ENCODE results near the gene PCDHA7.
"Not testable (repeated sequence)": the region's sequence is repeated elsewhere in the genome, so short reads cannot be mapped to it uniquely, and the experiment has no call there.

The PCDHA7 gene

DNA sequence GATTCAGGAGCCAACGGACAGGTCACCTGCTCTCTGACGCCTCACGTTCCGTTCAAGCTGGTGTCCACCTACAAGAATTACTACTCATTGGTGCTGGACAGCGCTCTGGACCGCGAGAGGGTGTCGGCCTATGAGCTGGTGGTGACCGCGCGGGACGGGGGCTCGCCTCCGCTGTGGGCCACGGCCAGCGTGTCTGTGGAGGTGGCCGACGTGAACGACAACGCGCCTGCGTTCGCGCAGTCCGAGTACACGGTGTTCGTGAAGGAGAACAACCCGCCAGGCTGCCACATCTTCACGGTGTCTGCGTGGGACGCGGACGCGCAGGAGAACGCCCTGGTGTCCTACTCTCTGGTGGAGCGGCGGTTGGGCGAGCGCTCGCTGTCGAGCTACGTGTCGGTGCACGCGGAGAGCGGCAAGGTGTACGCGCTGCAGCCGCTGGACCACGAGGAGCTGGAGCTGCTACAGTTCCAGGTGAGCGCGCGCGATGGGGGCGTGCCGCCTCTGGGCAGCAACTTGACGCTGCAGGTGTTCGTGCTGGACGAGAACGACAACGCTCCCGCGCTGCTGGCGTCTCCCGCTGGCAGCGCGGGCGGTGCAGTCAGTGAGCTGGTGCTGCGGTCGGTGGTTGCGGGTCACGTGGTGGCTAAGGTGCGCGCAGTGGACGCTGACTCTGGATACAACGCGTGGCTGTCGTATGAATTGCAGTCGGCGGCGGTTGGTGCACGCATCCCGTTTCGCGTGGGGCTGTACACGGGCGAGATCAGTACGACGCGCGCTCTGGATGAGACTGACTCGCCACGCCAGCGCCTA, 23.3 kb downstream of the PCDHA7 start:
- DNase-seq (ENCODE audit: low read depth in 2 of 2): no peak

- no peak for DNase-seq (ENCODE audit: low read depth in 2 of 2)
Measured at GRCh38 chr5:140857987-140858240, 23.8 kb downstream of the PCDHA7 start.

DNA sequence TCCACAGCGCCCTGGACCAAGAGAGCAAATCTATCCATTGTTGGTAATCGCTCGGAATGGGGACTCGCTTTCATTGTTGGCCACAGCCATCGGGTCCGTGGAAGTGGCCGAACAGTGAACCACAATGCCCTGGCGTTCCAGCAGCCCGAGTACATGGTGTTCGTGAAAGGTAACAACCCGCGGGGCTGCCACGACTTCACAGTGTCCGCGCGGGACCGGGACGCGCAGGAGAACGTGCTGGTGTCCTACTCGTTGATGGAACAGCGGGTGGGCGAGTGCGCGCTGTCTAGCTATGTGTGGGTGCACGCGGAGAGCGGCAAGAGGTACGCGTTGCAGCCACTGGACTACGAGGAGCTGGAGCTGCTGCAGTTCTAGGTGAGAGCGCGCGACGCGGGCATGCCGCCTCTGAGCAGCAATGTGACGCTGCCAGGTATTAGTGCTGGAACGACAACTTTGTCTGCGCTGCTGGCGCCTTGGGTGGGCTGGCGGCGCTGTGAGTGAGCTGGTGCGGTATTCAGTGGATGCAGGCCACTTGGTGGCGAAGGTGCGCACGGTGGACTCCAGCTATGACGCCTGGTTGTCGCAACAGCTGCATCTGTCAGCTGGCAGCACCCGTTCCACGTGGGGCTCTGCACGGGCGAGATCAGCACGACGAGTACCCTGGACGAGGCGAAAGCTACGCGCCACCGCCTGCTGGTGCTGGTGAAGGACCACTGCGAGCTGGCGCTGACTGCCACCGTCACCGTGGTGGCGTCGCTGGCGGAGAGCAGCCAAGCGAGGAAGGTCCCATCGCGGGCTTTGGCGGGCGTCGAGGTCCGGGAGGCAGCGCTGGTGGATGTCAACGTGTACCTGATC, 28.6 kb downstream of the PCDHA7 start:
- no peak for DNase-seq (ENCODE audit: low read depth in 2 of 2)

GRCh38 chr5:140868721-140869554, 34.9 kb downstream of the PCDHA7 start, which contains the start of gene PCDHA11:
PCDHA11 (plus strand) TSS chr5:140868957; CDS start chr5:140869104, 147 bp downstream.
- DNase-seq (ENCODE audit: low read depth in 2 of 2): no peak

- no peak for DNase-seq (ENCODE audit: low read depth in 2 of 2)
Measured at GRCh38 chr5:140869555-140869886, 35.5 kb downstream of the PCDHA7 start.

- no peak for DNase-seq (ENCODE audit: low read depth in 2 of 2)
Measured at GRCh38 chr5:140870221-140871201, 36.4 kb downstream of the PCDHA7 start.

- DNase-seq (ENCODE audit: low read depth in 2 of 2): no peak
Measured at GRCh38 chr5:140875085-140876065, 41.3 kb downstream of the PCDHA7 start, which contains the start of gene PCDHA12. PCDHA12 (plus strand) TSS chr5:140875308; CDS start chr5:140875473, 165 bp downstream.

GRCh38 chr5:140876541-140877261, 42.6 kb downstream of the PCDHA7 start:
- not testable (repeated sequence) for DNase-seq (ENCODE audit: low read depth in 2 of 2)

DNA sequence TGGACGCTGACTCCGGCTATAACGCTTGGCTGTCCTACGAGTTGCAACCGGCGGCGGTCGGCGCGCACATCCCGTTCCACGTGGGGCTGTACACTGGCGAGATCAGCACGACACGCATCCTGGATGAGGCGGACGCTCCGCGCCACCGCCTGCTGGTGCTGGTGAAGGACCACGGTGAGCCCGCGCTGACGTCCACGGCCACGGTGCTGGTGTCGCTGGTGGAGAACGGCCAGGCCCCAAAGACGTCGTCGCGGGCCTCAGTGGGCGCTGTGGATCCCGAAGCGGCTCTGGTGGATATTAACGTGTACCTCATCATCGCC, 43.2 kb downstream of the PCDHA7 start:
- no peak for DNase-seq (ENCODE audit: low read depth in 2 of 2)

GRCh38 chr5:140881889-140882590, 48.0 kb downstream of the PCDHA7 start, which contains the start of gene PCDHA13:
PCDHA13 (plus strand) TSS chr5:140882124; CDS start chr5:140882269, 145 bp downstream.
- DNase-seq (ENCODE audit: low read depth in 2 of 2): no peak

DNA sequence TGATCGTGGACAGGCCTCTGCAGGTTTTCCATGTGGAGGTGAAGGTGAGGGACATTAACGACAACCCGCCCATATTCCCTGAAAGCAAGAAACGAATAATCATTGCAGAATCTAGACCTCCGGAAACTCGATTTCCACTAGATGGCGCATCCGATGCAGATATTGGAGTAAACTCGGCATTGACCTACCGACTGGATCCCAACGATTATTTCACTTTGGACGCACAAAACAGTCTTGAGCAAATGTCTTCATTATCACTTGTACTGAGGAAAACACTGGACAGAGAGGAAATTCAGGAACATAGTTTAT, 48.5 kb downstream of the PCDHA7 start:
- DNase-seq (ENCODE audit: low read depth in 2 of 2): no peak

GRCh38 chr5:140883373-140883772, 49.3 kb downstream of the PCDHA7 start:
- no peak for DNase-seq (ENCODE audit: low read depth in 2 of 2)

DNA sequence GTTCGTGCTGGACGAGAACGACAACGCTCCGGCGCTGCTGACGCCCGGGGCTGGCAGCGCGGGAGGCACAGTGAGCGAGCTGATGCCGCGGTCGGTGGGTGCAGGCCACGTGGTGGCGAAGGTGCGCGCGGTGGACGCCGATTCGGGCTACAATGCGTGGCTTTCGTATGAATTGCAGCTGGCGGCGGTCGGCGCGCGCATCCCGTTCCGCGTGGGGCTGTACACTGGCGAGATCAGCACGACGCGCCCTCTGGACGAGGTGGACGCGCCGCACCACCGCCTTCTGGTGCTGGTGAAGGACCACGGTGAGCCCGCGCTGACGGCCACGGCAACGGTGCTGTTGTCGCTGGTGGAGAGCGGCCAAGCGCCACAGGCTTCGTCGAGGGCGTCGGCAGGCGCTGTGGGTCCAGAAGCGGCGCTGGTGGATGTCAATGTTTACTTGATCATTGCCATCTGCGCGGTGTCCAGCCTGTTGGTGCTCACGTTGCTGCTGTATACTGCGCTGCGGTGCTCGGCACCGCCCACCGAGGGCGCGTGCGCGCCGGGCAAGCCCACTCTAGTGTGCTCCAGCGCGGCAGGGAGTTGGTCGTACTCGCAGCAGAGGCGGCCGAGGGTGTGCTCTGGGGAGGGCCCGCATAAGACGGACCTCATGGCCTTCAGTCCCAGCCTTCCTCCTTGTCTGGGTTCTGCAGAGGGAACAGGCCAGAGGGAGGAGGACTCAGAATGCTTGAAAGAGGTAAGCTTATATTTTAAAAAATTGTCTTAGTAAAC, 50.0 kb downstream of the PCDHA7 start:
- DNase-seq (ENCODE audit: low read depth in 2 of 2): no peak
